HT1080 (cell line): ENCODE measurements around the gene RARRES1. TPM values are rescaled to one million over a fixed set of nuclear protein-coding genes. Genes with fewer than 3 reads are reported as not detected.
A peak's percentile ranks its signal among the peaks of the same experiment; 100 is the strongest.

ENCODE experiments used
- DNase-seq: peaks from one replicate; pipeline ENCODE4 v3.0.0-alpha.2; 2015; ENCODE audit warnings: low read depth
- polyA plus RNA-seq, 2 experiments: library from polyadenylated mRNA; depleted of rRNA; stranded (reverse); fragments of >200 nt; gene quantifications; 2 replicates each; pipeline ENCODE4 v1.2.3, GENCODE V29; 2015
- total RNA-seq: library from RNA; depleted of rRNA; stranded (reverse); fragments of >200 nt; shearing (Covaris generic); gene quantifications from 2 replicates; pipeline ENCODE4 v1.2.3, GENCODE V29; 2014; rRNA removed

The RARRES1 gene, protein sequence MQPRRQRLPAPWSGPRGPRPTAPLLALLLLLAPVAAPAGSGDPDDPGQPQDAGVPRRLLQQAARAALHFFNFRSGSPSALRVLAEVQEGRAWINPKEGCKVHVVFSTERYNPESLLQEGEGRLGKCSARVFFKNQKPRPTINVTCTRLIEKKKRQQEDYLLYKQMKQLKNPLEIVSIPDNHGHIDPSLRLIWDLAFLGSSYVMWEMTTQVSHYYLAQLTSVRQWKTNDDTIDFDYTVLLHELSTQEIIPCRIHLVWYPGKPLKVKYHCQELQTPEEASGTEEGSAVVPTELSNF
- total RNA-seq: not detected in 2 replicates
- polyA plus RNA-seq (2015; cell fraction: cytosol; rRNA removed): not detected in 2 replicates
- polyA plus RNA-seq (2015; cell fraction: nucleus; rRNA removed): not detected in 2 replicates

- DNase-seq: no peak
Observed at GRCh38 chr3:158731938-158732855, at the start of gene RARRES1. Gene RARRES1 (minus strand): TSS chr3:158732457. CDS start chr3:158732415, 42 bp downstream.

DNA sequence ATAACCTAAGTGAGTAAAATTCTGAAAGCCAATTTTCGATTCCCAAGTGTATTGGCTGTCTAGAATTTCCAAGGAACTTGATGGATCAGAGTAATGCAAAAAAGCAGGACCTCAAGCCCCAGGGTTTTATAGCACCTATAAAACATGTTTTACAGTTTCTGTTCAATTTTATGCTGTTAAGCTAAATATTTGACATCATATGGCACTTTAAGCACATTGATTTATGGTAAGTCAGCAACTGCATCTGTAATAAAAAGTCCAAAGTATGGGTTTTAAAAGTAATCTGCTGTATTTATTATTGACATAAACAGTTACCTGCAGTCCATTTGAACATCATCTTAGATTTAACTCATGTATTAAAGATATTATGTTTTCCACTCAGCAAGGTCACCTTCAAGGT lies 49.6 kb upstream of the RARRES1 start:
- DNase-seq: no peak

GRCh38 chr3:158781191-158781590 lies 48.9 kb upstream of the RARRES1 start:
- DNase-seq: no peak

DNA sequence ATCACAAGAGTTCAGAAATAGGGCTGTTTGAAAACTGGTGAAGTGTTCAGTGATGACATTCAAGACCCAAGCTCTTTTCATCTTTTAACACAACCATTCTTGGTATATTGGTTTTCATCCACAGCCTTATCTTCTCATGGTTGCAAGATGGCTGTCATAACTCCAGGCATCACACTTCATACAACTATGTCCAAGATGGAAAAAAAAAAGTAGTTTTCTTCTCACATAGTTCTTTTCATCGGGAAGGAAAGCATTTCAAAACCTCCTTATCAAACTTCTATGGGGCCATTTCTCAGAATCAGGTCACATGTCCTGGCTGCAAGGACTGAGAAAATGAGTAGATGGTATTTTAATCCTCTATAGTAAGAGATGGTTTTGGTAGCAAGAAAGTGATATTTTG lies 48.5 kb upstream of the RARRES1 start:
- no peak for DNase-seq

- no peak for DNase-seq
Observed at GRCh38 chr3:158777161-158777873, 45.1 kb upstream of the RARRES1 start.

DNA sequence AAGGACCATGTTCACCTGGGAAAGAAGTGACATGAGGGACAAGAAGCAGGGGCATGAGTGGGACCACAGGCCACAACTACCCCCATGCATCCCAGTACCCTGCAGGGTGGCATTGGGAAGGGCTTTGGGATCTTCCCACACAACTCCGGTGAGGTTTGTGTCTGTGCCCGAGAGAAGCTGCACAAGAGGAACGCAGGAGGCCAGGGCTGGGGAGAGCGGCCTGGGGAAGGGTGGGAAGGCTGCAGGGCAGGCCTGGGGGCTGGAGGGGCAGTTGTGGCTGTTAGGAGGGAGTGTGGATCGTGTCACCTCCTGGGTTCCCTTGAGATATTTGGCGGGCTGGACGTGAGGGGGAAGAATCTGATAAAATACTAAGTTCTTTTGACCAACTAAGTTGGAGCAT lies 44.3 kb upstream of the RARRES1 start:
- no peak for DNase-seq

- no peak for DNase-seq
Observed at GRCh38 chr3:158775426-158776410, 43.5 kb upstream of the RARRES1 start.

DNA sequence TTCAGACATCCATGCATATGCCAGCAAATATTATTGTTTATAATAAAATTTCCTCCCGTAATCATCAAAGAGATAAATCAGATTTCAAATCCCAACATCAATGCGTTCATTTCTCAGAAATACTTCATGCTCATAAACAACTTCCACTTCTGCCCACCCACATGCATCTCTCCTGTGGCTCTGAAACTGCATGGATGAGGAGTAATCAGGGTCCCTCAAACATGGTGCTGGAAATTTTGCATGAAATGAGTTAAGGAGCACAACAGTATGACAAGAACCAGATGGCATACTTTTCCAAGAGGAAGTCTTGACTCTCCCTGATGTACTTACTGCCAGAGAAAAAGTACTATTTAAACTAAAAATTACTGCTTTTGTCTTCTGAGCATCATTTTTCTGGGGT lies 42.7 kb upstream of the RARRES1 start:
- DNase-seq: no peak

- DNase-seq: no peak
Observed at GRCh38 chr3:158773845-158774830, 41.9 kb upstream of the RARRES1 start.

DNA sequence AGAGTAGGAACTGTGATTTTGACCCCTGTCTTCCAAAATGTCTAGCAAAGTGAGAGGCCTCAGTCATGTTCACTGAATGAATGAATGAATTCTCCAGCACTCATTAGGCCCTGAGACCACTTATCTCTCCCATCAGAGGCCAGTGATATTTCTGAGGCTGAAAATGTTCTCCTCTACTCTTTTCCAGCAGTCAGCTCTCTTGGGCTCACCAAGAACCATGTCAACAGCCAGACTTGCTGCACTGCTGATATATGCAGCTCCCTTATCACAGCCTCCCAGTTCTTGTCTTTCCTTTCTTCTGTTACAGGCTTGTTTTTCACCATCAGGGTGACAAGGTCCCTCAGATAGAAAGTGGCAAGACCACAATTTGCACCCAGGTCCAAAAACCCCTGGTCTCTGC lies 40.9 kb upstream of the RARRES1 start:
- no peak for DNase-seq

DNA sequence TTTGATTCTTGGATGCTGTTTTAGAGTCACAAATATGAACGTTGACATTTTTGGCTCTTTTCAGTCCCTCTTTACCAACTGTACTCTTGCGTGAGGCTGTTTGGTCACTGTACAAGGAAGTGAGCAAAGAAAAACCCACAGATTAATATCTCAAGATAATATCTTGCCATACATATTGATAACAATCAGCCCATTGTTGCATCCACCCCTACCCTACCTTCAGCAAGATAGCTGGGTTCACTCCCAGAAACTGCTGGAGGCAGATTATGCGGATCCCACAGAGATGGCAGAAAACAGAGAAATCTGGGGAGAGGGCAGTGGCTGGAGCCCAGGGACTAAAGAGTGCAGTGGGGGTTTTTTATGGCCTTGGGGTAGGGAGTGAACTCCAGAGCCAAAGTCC lies 39.7 kb upstream of the RARRES1 start:
- DNase-seq: no peak

DNA sequence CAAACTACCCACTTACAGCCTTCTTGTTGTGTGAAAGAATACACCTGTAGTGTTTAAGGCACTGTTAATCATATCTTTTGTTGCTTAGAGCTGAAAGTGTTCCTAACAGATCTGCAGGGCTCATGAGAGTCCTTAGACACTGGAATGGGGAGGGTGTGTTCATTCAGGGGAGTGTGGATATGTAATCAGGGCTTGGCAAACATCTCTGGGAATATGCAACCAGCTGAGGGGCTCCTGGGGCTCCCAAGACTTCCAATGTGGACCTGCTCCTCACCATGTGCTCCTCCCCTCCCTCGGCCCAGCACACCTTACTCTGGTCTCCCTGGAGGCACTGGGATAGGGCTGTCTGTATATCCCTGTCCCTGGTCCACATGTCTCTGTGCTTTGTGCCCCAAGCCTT lies 39.3 kb upstream of the RARRES1 start:
- DNase-seq: no peak

DNA sequence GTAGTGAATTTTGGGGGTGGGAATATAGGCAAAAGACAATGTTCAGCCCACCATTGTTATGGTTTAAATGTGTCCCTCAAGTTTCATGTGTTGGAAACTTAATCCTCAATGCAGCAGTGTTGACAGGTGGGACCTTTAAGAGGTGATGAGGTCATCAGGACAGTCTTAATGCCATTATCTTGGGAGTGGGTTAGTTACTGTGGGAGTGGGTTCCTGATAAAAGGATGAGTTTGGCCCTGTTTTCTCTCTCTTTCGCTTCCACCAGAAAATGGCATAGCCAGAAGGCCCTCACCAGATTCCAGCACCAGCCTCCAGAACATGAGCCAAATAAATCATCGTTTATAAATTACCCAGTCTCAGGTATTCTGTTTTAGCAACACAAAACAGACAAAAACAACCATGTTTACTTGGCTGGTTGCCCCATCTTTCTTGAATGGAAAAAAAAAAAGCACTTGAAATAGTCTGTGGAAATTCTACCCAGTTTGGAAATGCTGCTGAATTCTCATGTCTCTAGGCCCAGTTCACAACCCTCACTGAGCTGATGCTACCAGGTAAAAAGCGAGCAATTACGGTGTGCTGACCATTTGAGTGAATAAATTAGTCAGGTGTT lies 38.6 kb upstream of the RARRES1 start:
- no peak for DNase-seq

- DNase-seq: peak; percentile 46
Observed at GRCh38 chr3:158769952-158770740, 37.9 kb upstream of the RARRES1 start.

DNA sequence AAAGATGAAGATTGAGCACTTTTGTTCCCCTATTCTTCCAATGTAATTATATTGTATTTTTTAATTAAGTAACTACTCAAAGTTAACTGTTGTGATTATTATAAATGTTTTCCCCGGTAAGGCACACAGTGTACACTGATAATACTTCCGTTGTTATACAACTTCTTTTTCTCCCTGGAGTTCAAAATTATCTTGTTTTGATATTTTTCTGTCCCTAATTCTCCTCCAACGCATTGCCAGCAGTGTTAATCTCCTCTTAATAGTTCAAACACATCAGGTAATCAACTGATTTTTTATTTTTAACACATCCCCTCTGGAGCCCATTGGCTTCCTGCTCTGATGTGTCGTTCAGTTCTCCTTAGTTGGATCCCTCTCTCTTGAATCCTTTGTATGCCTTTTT lies 37.3 kb upstream of the RARRES1 start:
- no peak for DNase-seq

GRCh38 chr3:158768881-158769543 lies 36.8 kb upstream of the RARRES1 start:
- DNase-seq: peak; percentile 76

- DNase-seq: peak; percentile 42
Observed at GRCh38 chr3:158768361-158768787, 36.1 kb upstream of the RARRES1 start.
